CD14-positive monocyte (primary cell): ENCODE data around the gene SCFD1. TPM values are rescaled to one million over a fixed set of nuclear protein-coding genes. Genes with fewer than 3 reads are reported as not detected.
A peak's percentile ranks its signal among the peaks of the same experiment; 100 is the strongest.

Experiments
- DNase-seq, 3 donors: peaks; one replicate each; pipeline ENCODE4 v3.0.0-alpha.2; 2011 to 2022
- H2AFZ ChIP-seq: 2 replicates; pipeline ENCODE4 v1.6.0; 2012; ENCODE audit warnings: mild to moderate bottlenecking, low read depth, low read length, inconsistent platforms; ENCODE audit not compliant: insufficient read depth, poor library complexity, severe bottlenecking
- H3K27ac ChIP-seq, 2 donors: 1 replicate in 1 of 2; 2 replicates in 1 of 2; pipeline ENCODE4 v1.5.1; 2012 to 2013; ENCODE audit warnings: low read length in 2 of 2, control low read depth in 1 of 2, inconsistent platforms in 1 of 2, low read depth in 1 of 2, mild to moderate bottlenecking in 1 of 2
- H3K27me3 ChIP-seq, 2 donors: one replicate each; pipeline versions ENCODE4 v1.6.0 to v1.6.1; 2011 to 2013; ENCODE audit warnings: low read length in 2 of 2; ENCODE audit not compliant: control insufficient read depth in 2 of 2, insufficient read depth in 2 of 2
- H3K36me3 ChIP-seq, 2 donors: replicated peaks in 1 of 2; 1 replicate in 1 of 2; 2 replicates in 1 of 2; pipeline versions ENCODE4 v1.5.1 to v1.6.1; 2012 to 2013; ENCODE audit warnings: low read length in 2 of 2, control low read depth in 1 of 2, inconsistent platforms in 1 of 2, mild to moderate bottlenecking in 1 of 2; ENCODE audit not compliant: insufficient read depth in 2 of 2, control insufficient read depth in 1 of 2
- H3K4me1 ChIP-seq, 2 donors: 1 replicate in 1 of 2; 2 replicates in 1 of 2; pipeline versions ENCODE4 v1.5.1 to v1.6.1; 2012 to 2013; ENCODE audit warnings: low read length in 2 of 2, control low read depth in 1 of 2, inconsistent platforms in 1 of 2, mild to moderate bottlenecking in 1 of 2, moderate library complexity in 1 of 2; ENCODE audit not compliant: insufficient read depth in 2 of 2, control insufficient read depth in 1 of 2
- H3K4me2 ChIP-seq: replicated peaks from 2 replicates; pipeline ENCODE3; 2012; ENCODE audit warnings: low read length, moderate library complexity, mild to moderate bottlenecking; ENCODE audit not compliant: poor library complexity, severe bottlenecking; ENCODE audit errors: extremely low read depth
- H3K4me3 ChIP-seq, 3 experiments: fragments of 200-600 bp in 1 of 3; sonication (generic) in 1 of 3; replicated peaks in 1 of 3; 1 replicate in 2 of 3; 2 replicates in 1 of 3; pipeline ENCODE4 v1.5.1; 2011 to 2013; ENCODE audit warnings: low read length in 3 of 3, mild to moderate bottlenecking in 3 of 3, control low read depth in 2 of 3, low read depth in 2 of 3, inconsistent platforms in 1 of 3, moderate library complexity in 1 of 3
- H3K79me2 ChIP-seq: 2 replicates; pipeline ENCODE4 v1.6.0; 2012; ENCODE audit warnings: mild to moderate bottlenecking, control low read depth, inconsistent platforms, low read length, moderate library complexity; ENCODE audit not compliant: insufficient read depth
- H3K9ac ChIP-seq: 2 replicates; pipeline ENCODE4 v1.6.0; 2017; ENCODE audit warnings: low read length, mild to moderate bottlenecking; ENCODE audit not compliant: insufficient read depth, poor library complexity, severe bottlenecking
- H3K9me3 ChIP-seq, 2 donors: replicated peaks in 1 of 2; 1 replicate in 1 of 2; 2 replicates in 1 of 2; pipeline versions ENCODE4 v1.5.1 to v1.6.1; 2012 to 2013; ENCODE audit warnings: low read length in 2 of 2, control low read depth in 1 of 2; ENCODE audit not compliant: control insufficient read depth in 1 of 2, insufficient read depth in 1 of 2
- H4K20me1 ChIP-seq: 2 replicates; pipeline ENCODE4 v1.6.0; 2012; ENCODE audit warnings: mild to moderate bottlenecking, low read length, control low read depth, moderate library complexity; ENCODE audit not compliant: insufficient read depth
- H3K27ac Mint-ChIP-seq, 7 donors: one replicate each; pipeline ENCODE4 v1.8.0; 2020; ENCODE audit warnings: mild to moderate bottlenecking in 7 of 7, mixed read lengths in 7 of 7, moderate library complexity in 6 of 7, inconsistent platforms in 2 of 7
- H3K27me3 Mint-ChIP-seq, 3 donors: one replicate each; pipeline ENCODE4 v1.8.0; 2021 to 2022; ENCODE audit warnings: low read depth in 3 of 3, mild to moderate bottlenecking in 3 of 3, mixed read lengths in 3 of 3, moderate library complexity in 3 of 3, inconsistent platforms in 1 of 3
- H3K36me3 Mint-ChIP-seq, 2 donors: one replicate each; pipeline ENCODE4 v1.8.0; 2020; ENCODE audit warnings: mixed read lengths in 2 of 2, inconsistent platforms in 1 of 2, mild to moderate bottlenecking in 1 of 2
- H3K4me1 Mint-ChIP-seq: one replicate; pipeline ENCODE4 v1.8.0; 2020; ENCODE audit warnings: mild to moderate bottlenecking, mixed read lengths
- H3K4me3 Mint-ChIP-seq, 2 donors: one replicate each; pipeline ENCODE4 v1.8.0; 2020; ENCODE audit warnings: mild to moderate bottlenecking in 2 of 2, mixed read lengths in 2 of 2, moderate library complexity in 1 of 2
- H3K9me3 Mint-ChIP-seq, 7 donors: one replicate each; pipeline ENCODE4 v1.8.0; 2020 to 2022; ENCODE audit warnings: mixed read lengths in 7 of 7, mild to moderate bottlenecking in 6 of 7, moderate library complexity in 6 of 7, inconsistent platforms in 2 of 7
- CTCF ChIP-seq: fragments of 200-600 bp; IDR thresholded peaks from one replicate; pipeline ENCODE4 v1.8.0; 2022; ENCODE audit warnings: antibody characterized with exemption, mild to moderate bottlenecking
- whole genome bisulfite sequencing: methylation state at CpG from one replicate; pipeline ENCODE4 v1.1.5; 2013; ENCODE audit warnings: missing lambda C conversion rate; ENCODE audit not compliant: insufficient coverage; 5-methylcytosine and 5-hydroxymethylcytosine counted together
- intact Hi-C, 2 donors: fragments of 100-400 bp; cut with micrococcal nuclease; formaldehyde crosslinking; loops; one replicate each; pipeline versions ENCODE4 v1.15.0 to v1.15.1; 2023
- polyA plus RNA-seq, 3 donors: library from polyadenylated mRNA; depleted of rRNA in 1 of 3; unstranded in 2 of 3; stranded (reverse) in 1 of 3; fragments of 300-500 nt in 2 of 3; fragments of >200 nt in 1 of 3; fragmentation: Illumina TruSeq in 2 of 3; gene quantifications; 1 replicate in 2 of 3; 2 replicates in 1 of 3; pipeline ENCODE4 v1.2.3, GENCODE V29; 2012 to 2021

SCFD1 gene
- polyA plus RNA-seq, 3 donors, result 33.1 to 64.1 (median 44.9) TPM

- no peak for TF ChIP-seq CTCF
- H3K9ac ChIP-seq, result no peak overlapping the region
- no peaks in the 10 kb centered on the region for H3K9me3 Mint-ChIP-seq
- no peak overlapping the region for H3K27ac Mint-ChIP-seq
- no CpG with 5 or more reads among the region's 1 CpG for WGBS
- H3K79me2 ChIP-seq, result no peaks in the 10 kb centered on the region
- no peak overlapping the region for H3K27ac ChIP-seq
- H3K36me3 Mint-ChIP-seq, result peaks cover 35 to 37% of the 10 kb centered on the region in 2 donors
- no peak overlapping the region for H3K4me3 Mint-ChIP-seq
- H2AFZ ChIP-seq, result no peak overlapping the region
- H3K4me1 Mint-ChIP-seq, result peaks cover 19% of the 10 kb centered on the region
- no peak overlapping the region for H3K4me3 ChIP-seq
- intact Hi-C loops, result no loop called here
- no peaks in the 10 kb centered on the region for H4K20me1 ChIP-seq
- no peak for DNase-seq
- H3K4me1 ChIP-seq, result peaks cover 11 to 16% of the 10 kb centered on the region in 2 donors
- no peaks in the 10 kb centered on the region for H3K27me3 Mint-ChIP-seq
- no peak overlapping the region for H3K4me2 ChIP-seq
- H3K27me3 ChIP-seq, result no peaks in the 10 kb centered on the region
- H3K36me3 ChIP-seq, result peaks cover 21 to 63% of the 10 kb centered on the region in 2 donors
- H3K9me3 ChIP-seq, result no peaks in the 10 kb centered on the region
Observed at GRCh38 chr14:30607156-30607780, 14.9 kb upstream of the SCFD1 start.

DNA sequence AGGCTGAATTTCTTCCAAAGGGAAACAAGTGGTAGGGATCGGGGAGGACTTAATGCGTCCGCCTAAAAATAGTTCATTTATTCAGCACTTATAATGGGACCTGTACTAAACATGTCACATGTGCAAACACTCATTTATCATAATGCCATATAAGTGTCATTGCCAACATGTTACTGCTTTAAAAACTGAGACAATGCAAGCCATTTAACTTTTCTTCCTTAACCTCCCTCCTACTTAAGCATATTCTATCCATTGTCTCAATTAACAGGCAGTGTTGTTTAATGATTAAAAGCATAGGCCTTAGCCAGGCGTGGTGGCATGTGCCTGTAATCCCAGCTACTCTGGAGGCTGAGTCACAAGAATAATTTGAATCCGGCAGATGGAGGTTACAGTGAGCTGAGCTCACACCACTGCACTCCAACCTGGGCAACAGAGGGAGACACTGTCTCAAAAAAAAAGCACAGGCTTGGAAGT lies 13.5 kb upstream of the SCFD1 start:
- Histone ChIP-seq H3K27ac (peak overlapping the region in 1 of 2 donors; percentile 45), H2AFZ (no peak overlapping the region), H4K20me1 (no peaks in the 10 kb centered on the region), H3K27me3 (no peaks in the 10 kb centered on the region), H3K36me3 (peaks cover 20 to 51% of the 10 kb centered on the region in 2 donors), H3K9ac (no peak overlapping the region), H3K4me2 (no peak overlapping the region), H3K4me3 (no peak overlapping the region), H3K9me3 (no peaks in the 10 kb centered on the region), H3K79me2 (no peaks in the 10 kb centered on the region), H3K4me1 (peaks cover 11 to 16% of the 10 kb centered on the region in 2 donors)
- Mint-ChIP-seq H3K9me3 (no peaks in the 10 kb centered on the region), H3K27me3 (no peaks in the 10 kb centered on the region), H3K27ac (peak overlapping the region in 4 of 7 donors; percentile 16 to 57 (median 44)), H3K4me1 (peaks cover 19% of the 10 kb centered on the region), H3K36me3 (peaks cover 23 to 28% of the 10 kb centered on the region in 2 donors), H3K4me3 (no peak overlapping the region)
- no peak for DNase-seq
- intact Hi-C loops, result no loop called here
- WGBS, result 100% methylated on average over 1 of the region's 5 CpGs
- no peak for TF ChIP-seq CTCF
